Psoas muscle (tissue), 8 donors: Measurements from ENCODE around the gene SPATA6. TPM values are rescaled to one million over a fixed set of nuclear protein-coding genes. Genes with fewer than 3 reads are reported as not detected.

Experiments
- ATAC-seq, 4 donors: fragments of 200-7000 bp; cut with Tn5 transposase; one replicate each; pipeline ENCODE4 v1.9.1; 2020; ENCODE audit warnings: moderate library complexity in 3 of 4, mild to moderate bottlenecking in 2 of 4
- DNase-seq, 2 donors: peaks; one replicate each; pipeline ENCODE4 v3.0.0-alpha.2; 2020
- H3K27ac ChIP-seq: fragments of 200-600 bp; one replicate; pipeline ENCODE4 v1.8.0; 2022
- H3K27me3 ChIP-seq, 3 donors: fragments of 200-600 bp in 1 of 3; one replicate each; pipeline versions ENCODE4 v1.6.1 to v1.8.0; 2013 to 2022; ENCODE audit warnings: low read length in 2 of 3, mild to moderate bottlenecking in 2 of 3, moderate library complexity in 1 of 3; ENCODE audit not compliant: insufficient read depth in 3 of 3
- H3K36me3 ChIP-seq, 2 donors: fragments of 200-600 bp in 1 of 2; one replicate each; pipeline versions ENCODE4 v1.6.1 to v1.8.0; 2013 to 2022; ENCODE audit warnings: low read depth in 1 of 2, mild to moderate bottlenecking in 1 of 2, moderate library complexity in 1 of 2; ENCODE audit not compliant: insufficient read depth in 1 of 2
- H3K4me1 ChIP-seq: fragments of 200-600 bp; one replicate; pipeline ENCODE4 v1.8.0; 2022
- H3K4me3 ChIP-seq: fragments of 200-600 bp; one replicate; pipeline ENCODE4 v1.8.0; 2022; ENCODE audit warnings: mild to moderate bottlenecking
- H3K9me3 ChIP-seq: fragments of 200-600 bp; one replicate; pipeline ENCODE4 v1.8.0; 2022
- WGBS, 3 donors: extraction: QIAGEN DNeasy Blood & Tissue Kit; methylation state at CpG; one replicate each; pipeline versions ENCODE4 v1.1.6 to v1.1.7; 2013; 5-methylcytosine and 5-hydroxymethylcytosine counted together
- intact Hi-C, 2 donors: fragments of 100-400 bp; cut with DNase I; formaldehyde crosslinking; loops; one replicate each; pipeline versions ENCODE4 v1.11.0 to v1.14.2; 2022
- polyA plus RNA-seq, 3 donors: library from polyadenylated mRNA; stranded (reverse); fragments of 200-250 nt; gene quantifications; one replicate each; pipeline ENCODE4 v1.2.3, GENCODE V29; 2013
- total RNA-seq, 4 donors: library from RNA; stranded (reverse); fragmentation: NEBNext Ultra II Directional in 2 of 4; extraction: Animal tissue kit (Norgen Biotek cat#: 25700) in 2 of 4; gene quantifications; one replicate each; pipeline versions ENCODE4 v1.2.1 to v1.2.4, GENCODE V29; 2021 to 2023
- TF ChIP-seq, protein P1 (sequence below): fragments of 200-600 bp; IDR thresholded peaks from one replicate; pipeline ENCODE4 v1.8.0; 2022; ENCODE audit warnings: antibody characterized with exemption
- donor health status: healthy with polysubstance abuse.
- donor health status: DM: no; HTN: no; CAD: no; lungs with moderate emphysema.
- donor health status: Bipolar disorder and iron deficiency.
- donor health status: healthy.
- donor health status: DM: yes; HTN: yes; CAD: no.
- donor health status: DM: no; HTN: no; CAD: no.
- donor health status: DM: no; HTN: no; CAD: no.
- donor health status: DM: yes; HTN: yes; CAD: no.

SPATA6 gene
- total and polyA plus RNA-seq, 7 donors, result 0.63 to 5.3 (median 3.0) TPM

DNA sequence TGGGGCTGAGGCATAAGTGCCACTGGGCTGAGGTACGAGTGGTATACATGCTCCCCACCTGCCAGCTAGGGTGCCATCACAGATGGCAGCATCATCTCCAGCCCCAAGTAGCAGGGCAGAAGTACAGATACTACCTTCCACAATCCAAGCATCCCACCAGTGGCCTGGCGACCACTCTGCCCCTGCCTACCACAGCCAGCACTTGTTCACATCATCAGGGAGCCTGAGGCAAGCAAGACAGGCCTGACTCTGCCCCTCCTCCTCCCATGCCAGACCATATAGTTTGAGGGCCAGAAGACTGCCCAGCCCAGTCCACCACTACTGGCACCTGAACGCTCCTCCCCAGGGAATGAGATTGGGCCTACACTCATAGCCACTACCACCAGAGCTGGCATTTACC lies 84.6 kb downstream of the SPATA6 start:
- no peak for DNase-seq

DNA sequence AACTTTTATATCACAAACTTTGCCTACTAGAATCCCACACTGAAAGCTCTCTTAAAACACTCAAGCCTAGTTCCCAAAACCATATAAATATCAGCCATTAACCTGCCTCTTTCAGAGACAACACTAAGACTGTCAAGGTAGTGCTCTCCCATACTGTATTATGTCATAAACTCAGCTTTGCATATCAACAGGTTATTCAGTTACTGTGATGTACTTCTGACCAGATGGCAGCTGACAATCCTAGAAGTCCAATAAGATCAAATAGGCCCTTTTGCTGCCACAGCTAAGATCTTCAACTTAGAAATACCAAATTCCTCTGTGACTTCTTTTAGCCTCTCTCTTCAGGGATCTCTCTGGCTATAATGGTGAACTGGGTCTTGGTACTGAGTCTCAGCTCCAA lies 97.2 kb downstream of the SPATA6 start:
- TF ChIP-seq, protein P1, sequence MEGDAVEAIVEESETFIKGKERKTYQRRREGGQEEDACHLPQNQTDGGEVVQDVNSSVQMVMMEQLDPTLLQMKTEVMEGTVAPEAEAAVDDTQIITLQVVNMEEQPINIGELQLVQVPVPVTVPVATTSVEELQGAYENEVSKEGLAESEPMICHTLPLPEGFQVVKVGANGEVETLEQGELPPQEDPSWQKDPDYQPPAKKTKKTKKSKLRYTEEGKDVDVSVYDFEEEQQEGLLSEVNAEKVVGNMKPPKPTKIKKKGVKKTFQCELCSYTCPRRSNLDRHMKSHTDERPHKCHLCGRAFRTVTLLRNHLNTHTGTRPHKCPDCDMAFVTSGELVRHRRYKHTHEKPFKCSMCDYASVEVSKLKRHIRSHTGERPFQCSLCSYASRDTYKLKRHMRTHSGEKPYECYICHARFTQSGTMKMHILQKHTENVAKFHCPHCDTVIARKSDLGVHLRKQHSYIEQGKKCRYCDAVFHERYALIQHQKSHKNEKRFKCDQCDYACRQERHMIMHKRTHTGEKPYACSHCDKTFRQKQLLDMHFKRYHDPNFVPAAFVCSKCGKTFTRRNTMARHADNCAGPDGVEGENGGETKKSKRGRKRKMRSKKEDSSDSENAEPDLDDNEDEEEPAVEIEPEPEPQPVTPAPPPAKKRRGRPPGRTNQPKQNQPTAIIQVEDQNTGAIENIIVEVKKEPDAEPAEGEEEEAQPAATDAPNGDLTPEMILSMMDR, result no peak
- Histone ChIP-seq H3K4me3 (no peak overlapping the region), H3K36me3 (no peaks in the 10 kb centered on the region), H3K4me1 (no peaks in the 10 kb centered on the region), H3K27me3 (no peaks in the 10 kb centered on the region), H3K9me3 (no peaks in the 10 kb centered on the region), H3K27ac (no peak overlapping the region)
- ATAC-seq (no peak), DNase-seq (no peak)
- intact Hi-C loops, result no loop called here

More for the DNA sequence above, 84.6 kb downstream of the SPATA6 start:
- Histone ChIP-seq H3K4me3 (no peak overlapping the region), H3K27me3 (no peaks in the 10 kb centered on the region), H3K27ac (no peak overlapping the region), H3K4me1 (no peaks in the 10 kb centered on the region), H3K9me3 (no peaks in the 10 kb centered on the region), H3K36me3 (no peaks in the 10 kb centered on the region)
- 93 to 100% (median 97%) methylated on average over 3 of the region's 3 CpGs for WGBS, 3 donors
- intact Hi-C loops, result no loop called here
- TF ChIP-seq, protein P1, result no peak
- no peak for ATAC-seq

DNA sequence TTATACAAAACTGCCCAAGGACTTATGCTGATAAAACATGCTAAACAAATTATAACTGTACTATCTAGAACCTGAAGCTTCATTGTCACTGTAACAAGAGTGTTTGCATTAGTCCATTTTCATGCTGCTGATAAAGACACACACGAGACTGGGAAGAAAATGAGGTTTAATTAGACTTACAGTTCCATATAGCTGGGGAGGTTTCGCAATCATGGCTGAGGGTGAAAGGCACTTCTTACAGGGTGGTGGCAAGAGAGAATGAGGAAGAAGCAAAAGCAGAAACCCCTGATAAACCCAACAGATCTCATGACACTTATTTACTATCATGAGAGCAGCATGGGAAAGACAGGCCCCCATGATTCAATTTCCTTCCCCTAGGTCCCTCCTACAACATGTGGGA lies 100.4 kb downstream of the SPATA6 start:
- no peak for ATAC-seq
- no peak overlapping the region for H3K27ac ChIP-seq
- no peaks in the 10 kb centered on the region for H3K36me3 ChIP-seq
- intact Hi-C loops, result no loop called here
- no peaks in the 10 kb centered on the region for H3K27me3 ChIP-seq
- H3K9me3 ChIP-seq, result no peaks in the 10 kb centered on the region
- no peak overlapping the region for H3K4me3 ChIP-seq
- DNase-seq, result no peak
- no peaks in the 10 kb centered on the region for H3K4me1 ChIP-seq
- 94 to 99% (median 98%) methylated on average over 2 of the region's 2 CpGs for WGBS, 3 donors
- TF ChIP-seq, protein P1, result no peak

DNA sequence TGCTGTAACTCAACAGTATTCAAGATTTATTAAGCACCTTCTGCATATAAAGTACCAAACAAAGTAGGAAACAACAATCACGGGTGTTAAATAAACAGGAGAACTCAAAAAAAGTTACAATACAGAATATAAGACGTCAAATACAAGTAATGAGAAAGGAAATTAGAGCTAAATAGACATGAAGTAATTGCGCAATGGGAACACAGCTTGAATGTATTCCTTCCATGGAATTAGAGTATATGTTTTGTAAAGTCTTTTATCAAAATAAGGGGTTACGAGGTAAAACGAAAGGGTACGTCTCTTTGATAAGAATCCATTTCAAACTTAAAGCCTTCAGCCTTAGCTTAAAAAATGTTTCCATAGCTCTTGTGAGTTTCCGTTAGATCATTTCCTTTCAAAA lies 109.1 kb downstream of the SPATA6 start:
- Histone ChIP-seq H3K36me3 (no peaks in the 10 kb centered on the region), H3K27ac (no peak overlapping the region), H3K4me3 (no peak overlapping the region), H3K27me3 (no peaks in the 10 kb centered on the region), H3K9me3 (no peaks in the 10 kb centered on the region), H3K4me1 (no peaks in the 10 kb centered on the region)
- no peak for DNase-seq
- 87 to 92% (median 88%) methylated on average over 7 of the region's 7 CpGs for WGBS, 3 donors
- no peak for ATAC-seq
- intact Hi-C loops, result no loop called here
- TF ChIP-seq, protein P1, result no peak

DNA sequence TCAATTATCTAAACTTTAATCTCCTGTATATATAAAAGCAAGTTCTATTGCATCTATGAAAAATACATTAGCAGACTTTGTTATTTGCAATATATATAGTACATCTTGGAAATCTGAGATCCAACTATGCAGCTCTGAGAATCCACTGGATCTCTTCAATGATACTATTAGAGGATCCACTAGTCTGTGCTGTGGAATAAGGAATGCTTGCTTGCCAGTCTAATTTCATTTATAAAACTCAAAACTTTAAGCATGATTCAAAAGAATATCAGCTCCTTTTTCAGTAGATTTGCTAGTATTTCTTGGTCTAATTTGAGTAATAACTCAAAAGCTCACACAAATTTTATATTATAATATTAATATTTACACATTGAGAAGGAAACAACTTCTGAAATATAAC lies 115.1 kb downstream of the SPATA6 start:
- H3K4me1 ChIP-seq, result no peaks in the 10 kb centered on the region
- no peak for ATAC-seq
- H3K9me3 ChIP-seq, result no peaks in the 10 kb centered on the region
- no peak for DNase-seq
- no peaks in the 10 kb centered on the region for H3K27me3 ChIP-seq
- no peaks in the 10 kb centered on the region for H3K36me3 ChIP-seq
- H3K27ac ChIP-seq, result no peak overlapping the region
- TF ChIP-seq, protein P1, result no peak
- no peak overlapping the region for H3K4me3 ChIP-seq
- intact Hi-C loops, result no loop called here
